Activated CD8-positive, alpha-beta memory T cell treated with anti-CD3 and anti-CD28 coated beads for 4 hours (primary cell): ENCODE data around the gene TDRD3.

Source experiments
- DNase-seq, 2 donors: peaks; one replicate each; pipeline ENCODE4 v3.0.0-alpha.2; 2020; ENCODE audit warnings: low read depth in 2 of 2

The TDRD3 gene

GRCh38 chr13:60575142-60575541 lies 178.1 kb downstream of the TDRD3 start:
- DNase-seq = no peak

- no peak for DNase-seq
Measured at GRCh38 chr13:60577761-60578160, 180.7 kb downstream of the TDRD3 start.

DNA sequence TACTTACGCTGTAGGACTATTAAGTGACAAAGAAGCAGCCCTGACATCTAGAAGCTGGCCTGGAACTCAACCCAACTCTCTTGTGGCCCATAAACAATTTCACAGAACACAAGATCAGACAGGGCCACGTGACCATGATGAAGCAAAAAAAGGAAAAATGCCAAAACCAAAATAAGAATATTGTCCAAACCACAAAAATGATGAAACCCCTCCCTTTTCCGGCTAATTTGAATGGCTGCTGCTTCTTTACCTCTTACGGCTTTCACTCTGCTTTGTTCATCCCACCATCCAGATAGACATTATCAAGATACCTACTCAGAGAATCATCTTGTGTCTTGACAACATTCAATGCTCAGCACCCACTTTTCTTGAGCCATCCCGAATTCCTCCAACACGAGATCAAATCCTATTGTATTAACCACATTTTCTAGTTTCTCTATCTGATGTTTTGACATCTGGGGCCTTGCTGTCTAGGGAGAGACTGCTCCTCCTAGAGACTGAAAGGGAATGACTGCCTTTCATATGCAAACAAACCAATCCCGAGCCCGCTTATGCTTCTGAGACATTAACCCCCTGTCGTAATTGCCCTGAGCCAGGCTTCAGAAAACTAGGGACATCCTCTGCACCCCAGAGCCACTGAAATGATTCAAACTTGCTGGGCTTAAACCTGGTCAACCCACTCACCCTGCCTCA lies 186.3 kb downstream of the TDRD3 start:
- DNase-seq = no peak

- no peak for DNase-seq
Measured at GRCh38 chr13:60583911-60584753, 187.1 kb downstream of the TDRD3 start.

DNA sequence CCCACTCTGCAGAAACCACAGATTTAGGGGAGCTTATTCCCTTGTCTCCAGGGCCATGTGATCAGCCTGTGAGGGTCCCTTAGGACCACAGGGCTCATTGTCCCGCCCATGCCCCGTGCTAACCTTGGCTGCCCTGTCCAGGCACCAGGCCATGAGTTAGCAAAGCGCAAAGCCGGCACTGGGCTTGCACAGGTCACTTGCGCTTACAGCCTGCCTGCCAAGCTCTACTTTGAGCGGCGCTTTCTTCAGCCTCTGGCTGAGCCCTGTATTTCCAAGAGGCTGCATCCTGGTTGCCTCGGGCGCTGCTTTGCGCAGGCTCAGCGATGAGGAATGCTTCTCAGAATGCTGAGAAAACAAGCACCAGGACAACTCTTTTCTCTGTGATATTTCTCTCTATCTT lies 188.0 kb downstream of the TDRD3 start:
- no peak for DNase-seq

DNA sequence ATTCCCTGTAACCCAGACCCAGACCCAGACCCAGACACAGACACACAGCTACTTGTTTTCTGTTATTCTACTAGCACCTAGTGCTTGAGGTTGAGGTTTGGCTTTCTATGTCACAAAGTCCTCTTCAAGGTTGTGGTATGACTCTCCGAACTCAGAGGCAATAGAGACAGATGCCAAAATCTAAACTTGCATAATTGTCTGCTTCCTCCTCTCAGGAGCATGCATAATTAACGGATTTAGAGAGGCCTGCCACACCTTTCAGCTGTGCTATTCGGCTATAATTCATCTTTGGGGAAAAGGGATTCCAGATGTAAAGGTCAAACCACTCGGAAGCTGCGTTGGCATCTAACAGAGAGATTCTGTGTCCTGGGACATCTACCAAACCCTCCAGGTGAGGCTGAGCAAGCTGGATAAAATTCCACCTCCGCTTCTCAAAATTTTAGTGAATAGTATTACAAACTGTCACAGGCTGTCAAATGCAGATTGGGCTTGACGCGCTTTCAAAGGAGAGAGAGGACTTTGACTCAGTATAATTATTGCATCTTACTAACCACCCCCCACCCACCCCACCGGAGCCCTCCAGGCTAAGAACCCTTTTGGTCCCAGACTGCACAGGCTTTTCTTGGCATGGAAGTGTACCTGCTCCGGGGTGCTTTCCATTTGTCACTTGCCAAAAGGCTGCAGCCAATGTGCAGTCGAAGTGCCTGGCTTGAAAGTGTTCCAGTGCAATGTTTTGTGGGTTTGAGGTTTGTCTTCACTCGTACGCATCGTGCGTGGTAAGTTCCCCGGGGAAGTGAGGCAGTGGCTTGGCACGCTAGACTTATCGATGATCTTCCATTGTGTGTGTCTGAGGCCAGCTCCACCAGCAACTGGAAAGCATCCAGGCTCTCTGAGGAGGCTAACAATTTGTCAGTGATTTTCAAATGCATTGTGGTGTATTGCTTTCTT lies 194.1 kb downstream of the TDRD3 start:
- no peak for DNase-seq

GRCh38 chr13:60603049-60603448 lies 206.0 kb downstream of the TDRD3 start:
- no peak for DNase-seq

DNA sequence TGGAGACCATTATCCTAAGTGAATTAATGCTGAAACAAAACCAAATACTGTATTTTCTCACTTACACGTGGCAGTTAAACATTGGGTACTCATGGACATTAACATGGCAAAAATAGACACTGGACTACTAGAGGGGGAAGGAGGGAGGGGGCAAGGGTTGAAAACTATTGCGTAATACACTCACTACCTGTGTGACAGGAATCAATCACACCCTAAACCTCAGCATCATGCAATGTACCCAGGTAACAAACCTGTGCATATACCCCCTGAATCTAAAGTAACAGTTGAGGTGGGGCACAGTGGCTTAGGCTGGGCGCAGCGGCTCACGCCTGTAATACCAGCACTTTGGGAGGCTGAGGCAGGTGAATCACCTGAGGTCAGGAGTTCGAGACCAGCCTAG lies 207.0 kb downstream of the TDRD3 start:
- DNase-seq = no peak

GRCh38 chr13:60608954-60609353 lies 211.9 kb downstream of the TDRD3 start:
- no peak for DNase-seq

DNA sequence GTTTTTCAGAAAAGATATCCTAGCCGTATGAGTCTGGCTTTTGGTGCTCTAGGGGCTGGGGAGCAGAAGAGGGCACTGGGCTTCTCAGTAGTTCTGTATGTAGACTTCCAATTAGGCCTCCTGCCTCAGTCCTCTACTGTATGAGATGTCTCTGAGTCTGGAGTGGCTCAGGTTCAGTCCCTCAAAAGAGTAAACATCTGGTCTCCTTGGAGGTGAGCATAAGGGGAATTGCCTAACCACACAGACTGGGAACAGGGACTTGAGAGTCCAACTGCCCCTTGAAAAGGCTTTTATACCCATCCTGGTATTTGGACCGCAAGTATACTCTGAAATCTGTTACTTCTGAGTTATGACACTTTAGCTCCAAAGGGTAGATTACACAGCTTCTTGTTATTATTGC lies 214.5 kb downstream of the TDRD3 start:
- DNase-seq = no peak

GRCh38 chr13:60612593-60612992 lies 215.6 kb downstream of the TDRD3 start:
- DNase-seq = no peak

DNA sequence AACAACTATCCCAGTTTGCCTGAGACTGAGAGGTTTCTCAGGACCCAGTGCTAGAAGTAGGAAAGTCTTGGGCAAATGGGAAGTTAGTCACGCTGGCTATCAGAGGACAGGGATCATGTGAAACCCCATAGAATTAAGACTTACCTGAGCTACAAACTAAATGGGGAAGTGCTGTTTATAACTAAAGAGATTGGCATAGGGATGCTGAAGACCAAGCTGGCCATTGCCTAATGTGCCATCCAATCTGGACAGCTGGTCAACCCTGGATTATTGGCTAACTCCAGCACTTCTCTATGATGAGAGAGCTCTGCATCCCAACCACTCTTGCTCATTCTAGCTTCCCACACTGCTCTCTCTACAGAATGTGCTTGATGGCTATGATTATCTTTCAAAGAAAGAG lies 216.1 kb downstream of the TDRD3 start:
- DNase-seq = no peak

DNA sequence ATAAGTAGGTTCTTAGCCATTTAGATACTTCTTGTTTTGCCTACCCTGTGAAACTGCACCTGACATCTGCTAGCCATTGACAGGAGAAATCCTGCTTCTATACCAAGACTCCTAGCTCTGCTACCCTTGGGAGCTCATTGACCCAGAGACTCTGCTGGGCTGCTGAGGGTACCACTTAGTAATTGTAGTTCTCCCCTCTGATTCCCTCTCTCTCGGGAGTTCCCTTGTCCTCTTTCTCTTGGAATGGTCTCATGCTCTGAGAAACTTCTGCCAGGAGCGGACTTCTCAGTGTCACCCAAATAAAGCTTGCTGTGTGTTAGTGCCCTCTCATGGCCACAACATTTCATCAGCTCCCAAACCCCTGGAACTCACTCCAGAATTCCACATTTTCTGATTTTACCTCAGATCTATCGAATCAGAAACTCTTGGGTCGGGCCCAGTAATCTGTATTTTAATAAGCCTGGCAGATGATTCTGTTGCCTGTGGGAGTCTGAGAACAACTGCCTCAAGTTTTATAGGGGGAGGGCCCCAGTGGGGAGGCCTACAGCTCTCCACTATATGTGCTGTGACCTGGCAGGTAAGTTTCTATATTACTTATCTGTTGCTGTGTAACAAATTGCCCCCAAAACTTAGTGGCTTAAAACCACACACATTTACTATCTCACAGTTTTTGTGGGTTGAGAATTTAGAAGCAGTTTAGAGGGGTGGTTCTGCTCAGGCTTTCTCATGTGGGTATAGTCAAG lies 221.1 kb downstream of the TDRD3 start:
- DNase-seq = no peak

GRCh38 chr13:60619461-60619860 lies 222.4 kb downstream of the TDRD3 start:
- DNase-seq = no peak

DNA sequence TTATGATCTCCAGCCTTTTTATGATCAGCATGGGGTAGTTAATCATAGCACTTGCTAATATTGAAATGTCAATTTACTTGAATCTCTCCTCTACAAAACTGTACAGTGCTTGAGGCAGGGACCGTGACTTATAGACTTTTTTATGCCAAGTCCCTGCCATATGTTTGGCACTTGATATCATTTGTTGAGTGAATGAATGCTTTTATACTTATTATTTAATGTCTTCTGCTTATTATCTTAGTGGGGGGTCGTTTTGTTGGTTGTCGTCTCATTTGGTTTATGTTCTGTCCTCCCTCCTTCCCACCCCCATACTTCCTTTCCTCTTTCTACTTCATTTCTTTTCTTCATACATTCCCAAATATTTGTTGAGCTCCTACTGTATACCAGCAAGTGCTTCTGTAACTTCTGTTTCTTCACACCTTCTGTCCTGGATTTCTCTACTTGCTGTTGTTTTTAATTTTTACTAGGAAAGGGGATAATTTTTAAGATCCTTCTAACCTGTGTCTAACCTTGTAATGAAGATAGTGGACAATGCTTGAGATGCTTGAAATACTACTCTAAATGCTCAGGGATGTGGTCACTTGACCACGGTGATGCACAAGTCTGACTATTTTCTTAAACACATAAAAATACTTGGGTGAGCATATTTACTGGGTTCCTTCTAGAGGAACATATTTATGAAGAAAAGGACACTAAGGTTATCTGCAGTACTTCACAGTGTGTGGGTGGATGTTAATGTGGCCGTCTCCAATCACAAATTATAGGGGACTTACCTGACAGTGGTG lies 223.8 kb downstream of the TDRD3 start:
- no peak for DNase-seq

- no peak for DNase-seq
Measured at GRCh38 chr13:60623151-60623550, 226.1 kb downstream of the TDRD3 start.
